Lung microvascular endothelial cell (primary cell): ENCODE results near the gene TPM4. TPM values are rescaled to one million over a fixed set of nuclear protein-coding genes. Genes with fewer than 3 reads are reported as not detected.

Experiments
- DNase-seq, 2 donors: peaks; one replicate each; pipeline versions ENCODE4 v3.0.0 to v3.0.0-alpha.2; 2010; ENCODE audit warnings: low read depth in 2 of 2
- total RNA-seq: library from RNA; depleted of rRNA; stranded (reverse); fragments of >200 nt; gene quantifications from 2 replicates; pipeline ENCODE4 v1.2.1, GENCODE V29; 2014

TPM4 gene
- total RNA-seq, 1 donor from 2014 or later = 301 TPM

- peak; percentile 59 to 73 for DNase-seq
Measured at GRCh38 chr19:16041299-16041990, 34.9 kb upstream of the TPM4 start.

DNA sequence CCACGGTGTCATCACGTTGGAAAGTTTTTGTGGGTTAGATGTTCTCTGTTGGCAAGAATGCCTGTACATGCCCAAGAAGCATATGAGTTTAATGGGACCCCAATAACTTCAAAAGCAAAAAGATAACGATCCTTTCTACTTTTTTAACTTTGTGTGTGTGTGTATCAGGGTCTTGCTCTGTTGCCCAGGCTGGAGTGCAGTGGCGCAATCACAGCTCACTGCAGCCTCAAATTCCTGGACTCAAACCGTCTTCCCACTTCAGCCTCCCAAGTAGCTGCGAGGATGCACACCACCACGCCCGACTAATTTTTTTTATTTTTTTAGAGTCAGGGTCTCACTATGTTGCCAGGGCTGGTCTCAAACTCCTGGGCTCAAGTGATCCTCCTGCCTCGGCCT is 34.3 kb upstream of the TPM4 start:
- no peak for DNase-seq

- DNase-seq = no peak
Measured at GRCh38 chr19:16042533-16043085, 33.7 kb upstream of the TPM4 start.

GRCh38 chr19:16043156-16043757 is 33.0 kb upstream of the TPM4 start:
- no peak for DNase-seq

- no peak for DNase-seq
Measured at GRCh38 chr19:16044746-16045145, 31.5 kb upstream of the TPM4 start.

- no peak for DNase-seq
Measured at GRCh38 chr19:16045171-16045570, 31.1 kb upstream of the TPM4 start.

GRCh38 chr19:16045893-16046292 is 30.4 kb upstream of the TPM4 start:
- no peak for DNase-seq

DNA sequence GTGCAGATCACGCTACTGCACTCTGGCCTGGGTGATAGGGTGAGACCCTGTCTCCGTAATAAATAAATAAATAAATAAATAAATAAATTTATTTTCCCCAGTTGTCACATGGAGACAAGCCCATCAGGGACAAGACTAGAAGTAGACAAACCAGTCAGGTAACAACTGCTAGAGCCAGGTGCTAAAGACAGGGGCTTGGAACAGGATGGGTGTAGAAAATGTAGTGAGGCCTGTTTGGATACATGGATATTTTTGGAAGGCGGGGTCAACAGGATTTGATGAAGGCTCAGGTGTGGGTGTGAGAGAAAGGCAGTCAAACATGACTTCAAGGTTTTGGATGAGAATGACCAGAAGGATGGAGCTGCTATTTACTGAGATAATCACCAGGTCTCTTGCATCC is 27.7 kb upstream of the TPM4 start:
- no peak for DNase-seq

- peak; percentile 38 to 69 for DNase-seq
Measured at GRCh38 chr19:16051254-16052025, 24.9 kb upstream of the TPM4 start.

- no peak for DNase-seq
Measured at GRCh38 chr19:16052353-16052752, 23.9 kb upstream of the TPM4 start.

GRCh38 chr19:16057062-16057461 is 19.2 kb upstream of the TPM4 start:
- DNase-seq = no peak

DNA sequence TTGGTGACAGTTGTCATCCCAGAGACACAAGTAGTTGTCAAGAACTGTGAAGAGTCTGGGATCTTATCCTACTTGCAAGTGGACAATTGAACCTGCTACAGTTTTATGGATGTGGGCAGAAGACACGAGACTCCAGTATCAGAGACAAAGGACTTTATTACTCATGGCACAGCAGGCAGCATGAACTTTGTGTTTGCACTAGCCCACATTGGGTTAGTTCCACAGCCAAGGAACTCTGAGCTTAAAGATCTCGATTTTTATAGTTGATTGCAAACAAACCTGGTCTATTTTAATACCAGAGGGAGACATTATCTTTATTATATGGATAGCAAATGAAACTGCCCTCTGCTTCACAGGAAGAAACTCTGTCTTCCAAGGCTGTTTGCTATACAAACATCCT is 16.0 kb upstream of the TPM4 start:
- DNase-seq = no peak

DNA sequence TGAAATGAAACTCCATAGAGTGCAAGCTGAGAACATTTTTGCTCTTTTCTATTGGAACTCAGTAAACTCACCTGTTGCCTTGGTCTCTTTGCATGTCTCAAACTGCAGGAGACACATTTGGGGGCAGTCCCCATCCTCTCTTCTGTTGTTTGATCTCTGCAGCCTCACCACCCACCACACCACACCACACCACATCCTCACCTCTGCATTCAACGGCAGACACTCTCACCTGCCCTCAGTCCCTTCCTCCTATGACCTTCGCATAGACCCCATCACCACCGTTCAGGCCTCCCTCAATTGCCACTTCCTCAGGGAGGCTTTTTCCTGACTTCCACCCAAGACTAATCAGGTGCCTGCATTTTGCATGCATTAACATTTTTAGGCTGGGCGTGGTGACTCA is 14.4 kb upstream of the TPM4 start:
- no peak for DNase-seq

DNA sequence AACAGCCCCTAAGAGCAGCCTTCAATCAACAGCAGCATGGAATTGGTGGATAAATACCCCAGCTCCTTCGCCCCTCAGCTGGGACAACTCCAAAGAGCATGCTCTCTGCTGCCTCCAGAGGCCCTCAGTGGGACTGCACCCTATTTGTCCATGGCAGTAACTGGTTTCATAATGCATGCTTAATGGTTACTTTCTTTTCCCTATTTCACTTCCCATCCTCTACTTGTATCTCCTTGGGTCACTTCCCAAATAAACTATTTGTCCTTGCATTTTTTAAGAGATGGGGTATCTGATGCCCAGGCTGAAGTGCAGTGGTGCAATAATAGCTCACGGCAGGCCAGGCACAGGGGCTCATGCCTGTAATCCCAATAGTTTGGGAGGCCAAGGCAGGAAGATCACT is 13.5 kb upstream of the TPM4 start:
- peak; percentile 48 to 68 for DNase-seq

GRCh38 chr19:16064209-16064889 is 11.9 kb upstream of the TPM4 start:
- DNase-seq = no peak

- peak; percentile 87 to 91 for DNase-seq
Measured at GRCh38 chr19:16066611-16067104, 9.6 kb upstream of the TPM4 start.

DNA sequence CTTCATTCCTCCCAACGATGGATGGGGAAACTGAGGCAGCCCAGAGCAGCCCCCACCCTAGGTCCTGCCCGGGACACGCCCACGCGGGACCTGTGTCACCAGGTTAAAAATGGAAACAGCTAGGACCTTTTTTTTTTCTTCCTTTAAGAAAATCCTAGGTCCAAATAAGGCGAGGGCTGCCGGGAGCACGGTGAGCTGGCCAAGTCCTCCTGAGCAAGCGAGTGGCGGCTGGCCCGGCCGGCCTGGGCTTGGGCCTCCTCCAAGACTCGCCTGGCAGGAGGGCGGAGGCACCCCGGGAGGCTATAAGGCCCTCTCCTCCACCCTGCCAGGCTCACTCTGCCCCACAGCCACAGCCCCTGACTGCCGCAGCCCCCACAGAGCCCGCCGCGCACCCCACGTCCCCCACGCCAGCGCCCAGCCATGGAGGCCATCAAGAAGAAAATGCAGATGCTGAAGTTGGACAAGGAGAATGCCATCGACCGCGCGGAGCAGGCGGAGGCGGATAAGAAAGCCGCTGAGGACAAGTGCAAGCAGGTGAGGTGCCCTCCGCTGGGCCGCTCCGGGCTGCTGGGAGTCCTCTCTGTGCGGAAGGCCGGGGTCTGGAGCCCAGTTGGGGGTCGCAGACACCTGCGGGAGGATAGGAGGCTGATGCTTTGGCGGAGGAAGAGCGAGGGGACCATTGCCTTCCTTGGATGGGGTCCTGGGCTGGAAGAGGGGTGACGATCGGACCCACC is 8.9 kb upstream of the TPM4 start:
- DNase-seq = peak in 1 of 2 donors; percentile 80

- peak; percentile 39 to 52 for DNase-seq
Measured at GRCh38 chr19:16068696-16069259, 7.5 kb upstream of the TPM4 start.

GRCh38 chr19:16069813-16070365 is 6.4 kb upstream of the TPM4 start:
- peak in 1 of 2 donors; percentile 55 for DNase-seq

GRCh38 chr19:16070366-16070990 is 5.8 kb upstream of the TPM4 start:
- peak; percentile 84 to 97 for DNase-seq
